HL-60 (cell line): ENCODE measurements around the gene ZNF860.

Experiments
- DNase-seq, 2 experiments: peaks; one replicate each; pipeline ENCODE4 v3.0.0-alpha.2; 2010 to 2020; ENCODE audit warnings: low read depth in 1 of 2, low spot score in 1 of 2
- H3K27ac ChIP-seq: fragments of 250-450 bp; sonication (Bioruptor Pico); replicated peaks from 2 replicates; pipeline ENCODE4 v1.5.1; 2020; ENCODE audit warnings: mild to moderate bottlenecking, moderate library complexity
- H3K27me3 ChIP-seq: fragments of 250-450 bp; sonication (Bioruptor Pico); 2 replicates; pipeline ENCODE4 v1.5.1; 2021; ENCODE audit warnings: mild to moderate bottlenecking, moderate library complexity; ENCODE audit not compliant: insufficient read depth, poor library complexity, severe bottlenecking
- H3K4me3 ChIP-seq: replicated peaks from 2 replicates; pipeline ENCODE4 v1.5.1; 2011; ENCODE audit warnings: mild to moderate bottlenecking, control low read depth, low read length; ENCODE audit not compliant: insufficient read depth
- CTCF ChIP-seq: IDR thresholded peaks from one replicate; pipeline ENCODE4 v1.5.1; 2011; ENCODE audit warnings: low read length, control low read depth, inconsistent platforms; ENCODE audit not compliant: insufficient read depth
- GABPA ChIP-seq: IDR thresholded peaks from 2 replicates; pipeline ENCODE4 v1.6.1; 2012; ENCODE audit warnings: low read depth
- POLR2AphosphoS5 ChIP-seq: IDR thresholded peaks from 2 replicates; pipeline ENCODE4 v1.6.1; 2012; ENCODE audit warnings: low read depth
- REST ChIP-seq: IDR thresholded peaks from 2 replicates; pipeline ENCODE4 v1.6.1; 2012; ENCODE audit warnings: low read depth; ENCODE audit not compliant: insufficient replicate concordance
- SPI1 ChIP-seq: IDR thresholded peaks from 2 replicates; pipeline ENCODE4 v1.6.1; 2012; ENCODE audit warnings: low read depth, mild to moderate bottlenecking, borderline replicate concordance

The ZNF860 gene

GRCh38 chr3:32041316-32041715, 59.8 kb downstream of the ZNF860 start:
- Histone ChIP-seq H3K27me3 (no peaks in the 10 kb centered on the region), H3K27ac (no peak overlapping the region), H3K4me3 (no peak overlapping the region)
- no peak for DNase-seq
- TF ChIP-seq POLR2AphosphoS5 (no peak), GABPA (no peak), CTCF (no peak), REST (no peak), SPI1 (no peak)
